ENCODE data around the gene DTNBP1. TPM values are rescaled to one million over a fixed set of nuclear protein-coding genes. Genes with fewer than 3 reads are reported as not detected.

The DTNBP1 gene
- total RNA-seq, 2 experiments from 2014 or later, result 18.4 to 23.4 TPM

DNA sequence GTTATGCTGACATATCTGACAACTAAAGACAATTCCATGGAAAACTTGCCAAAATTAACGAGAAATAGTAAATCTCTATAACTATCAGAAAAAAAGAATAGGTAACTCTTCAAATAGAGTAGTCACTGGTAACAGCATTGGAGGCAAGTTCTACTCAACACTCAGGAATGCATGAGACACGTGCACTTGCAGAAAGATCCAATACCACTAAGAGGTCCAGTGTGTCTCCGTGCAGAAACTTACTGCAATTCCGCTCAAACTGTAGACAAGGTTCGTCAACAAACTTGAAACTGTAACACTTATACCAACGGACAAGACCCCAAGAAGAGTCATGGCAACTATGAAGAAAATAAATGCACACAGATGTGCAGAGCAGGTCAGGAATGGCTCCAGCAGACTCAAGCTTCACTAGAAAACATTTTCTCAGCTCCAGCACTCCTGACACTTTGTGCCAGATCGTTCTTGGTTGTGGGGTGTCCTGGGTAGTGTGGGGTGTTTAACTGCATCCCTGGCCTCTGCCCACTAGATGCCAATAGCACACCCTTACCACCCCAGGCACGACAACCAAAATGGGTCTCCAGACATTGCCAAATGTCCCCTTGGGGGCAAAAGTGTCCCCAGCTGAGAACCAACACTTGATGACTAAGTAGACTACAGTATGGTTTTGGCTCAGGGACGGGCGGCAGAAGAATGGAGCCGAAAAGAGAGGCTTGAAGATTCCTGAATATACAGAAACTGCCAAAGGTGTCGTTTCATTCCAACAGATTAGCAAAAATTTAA, 134.8 kb downstream of the DTNBP1 start:
- H3K36me3 Mint-ChIP-seq (ENCODE audit: low read depth), result peaks cover 63% of the 10 kb centered on the region

DNA sequence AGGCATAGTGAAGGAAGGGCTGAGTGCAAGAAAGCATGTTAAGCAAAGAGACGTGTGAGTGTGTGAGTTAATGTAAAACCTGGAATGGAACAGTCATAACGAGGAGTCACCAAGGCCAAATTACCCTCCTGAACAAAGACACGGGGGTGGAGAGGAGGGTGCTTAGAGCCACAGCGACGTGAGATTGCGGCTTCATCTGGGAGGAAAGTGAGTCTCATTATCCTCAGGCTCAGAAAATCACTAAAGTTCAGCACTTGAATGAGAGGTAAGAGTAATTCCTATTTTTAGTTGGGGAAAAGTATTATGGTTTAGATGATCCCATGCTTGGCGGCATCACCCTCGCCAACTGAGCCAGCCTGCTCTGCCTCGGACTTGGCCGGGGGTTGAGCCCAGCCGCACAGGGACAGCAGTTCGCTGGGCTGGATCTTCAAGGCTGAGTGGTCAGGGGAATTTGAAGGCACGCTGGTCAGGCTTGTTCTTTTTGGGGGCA, 136.6 kb downstream of the DTNBP1 start:
- DNase-seq, result no peak
- Mint-ChIP-seq H3K4me3 (no peak overlapping the region), H3K4me1 (peaks cover 33% of the 10 kb centered on the region), H3K27ac (no peak overlapping the region), H3K9me3 (ENCODE audit: low read depth) (peaks cover 6% of the 10 kb centered on the region), H3K27me3 (no peaks in the 10 kb centered on the region), H3K36me3 (ENCODE audit: low read depth) (peaks cover 68% of the 10 kb centered on the region)
- ChIA-PET POLR2A (no interaction called here), CTCF (interaction anchor here (1.3 kb wide), 1 partner anchor 18 kb away, joined by 3 read pairs; no protein-coding TSS in a partner anchor)
- peak; percentile 23 for ATAC-seq
- intact Hi-C loops (cut with DNase I, micrococcal nuclease), result loop anchor here (5.0 to 10.0 kb wide), 2 partner anchors 96 to 679 kb away; no protein-coding TSS in a partner anchor

More for the DNA sequence above, 134.8 kb downstream of the DTNBP1 start:
- intact Hi-C loops (cut with DNase I, micrococcal nuclease), result loop anchor here (5.0 to 10.0 kb wide), 2 partner anchors 94 to 677 kb away; no protein-coding TSS in a partner anchor
- H3K27me3 Mint-ChIP-seq, result no peaks in the 10 kb centered on the region
- ChIA-PET POLR2A (no interaction called here), CTCF (interaction anchor here (1.3 kb wide), 1 partner anchor 20 kb away, joined by 3 read pairs; no protein-coding TSS in a partner anchor)
- DNase-seq (no peak), ATAC-seq (no peak)
- H3K9me3 Mint-ChIP-seq (ENCODE audit: low read depth), result peaks cover 6% of the 10 kb centered on the region
- no peak overlapping the region for H3K4me3 Mint-ChIP-seq
- H3K27ac Mint-ChIP-seq, result no peak overlapping the region
- H3K4me1 Mint-ChIP-seq, result peaks cover 24% of the 10 kb centered on the region

DNA sequence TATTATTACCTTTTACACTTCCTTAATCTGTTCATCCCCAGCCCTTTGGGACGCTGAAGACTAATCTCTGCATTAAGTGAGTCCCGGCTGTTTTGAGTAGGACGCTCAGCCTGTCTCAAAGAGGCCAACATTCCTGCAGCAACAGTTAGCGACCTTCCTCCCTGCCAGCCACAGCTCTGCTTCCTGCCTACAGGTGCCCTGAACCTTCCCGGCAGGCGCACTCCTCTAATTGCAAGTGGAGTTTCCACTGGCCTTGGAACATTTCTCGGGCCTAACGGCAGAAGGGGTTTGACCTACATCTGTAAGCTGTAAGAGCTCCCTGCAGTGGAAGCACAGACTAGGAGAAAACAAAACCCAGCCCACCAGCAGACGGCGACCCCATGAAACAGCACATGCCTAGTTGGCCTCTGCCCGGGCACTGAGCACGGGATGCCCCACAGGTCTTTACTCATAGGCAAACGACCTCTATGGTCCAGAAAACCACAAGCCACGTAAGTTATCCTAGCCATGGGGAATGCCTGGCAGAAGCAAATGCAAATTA, 137.9 kb downstream of the DTNBP1 start:
- H3K27me3 Mint-ChIP-seq, result no peaks in the 10 kb centered on the region
- intact Hi-C loops (cut with DNase I, micrococcal nuclease), result loop anchor here (5.0 to 10.0 kb wide), 2 partner anchors 97 to 680 kb away; no protein-coding TSS in a partner anchor
- peaks cover 24% of the 10 kb centered on the region for H3K4me1 Mint-ChIP-seq
- DNase-seq (peak; percentile 5), ATAC-seq (no peak)
- H3K4me3 Mint-ChIP-seq, result no peak overlapping the region
- peaks cover 70% of the 10 kb centered on the region for H3K36me3 Mint-ChIP-seq (ENCODE audit: low read depth)
- H3K27ac Mint-ChIP-seq, result no peak overlapping the region
- peaks cover 6% of the 10 kb centered on the region for H3K9me3 Mint-ChIP-seq (ENCODE audit: low read depth)
- ChIA-PET CTCF (no interaction called here), POLR2A (no interaction called here)

DNA sequence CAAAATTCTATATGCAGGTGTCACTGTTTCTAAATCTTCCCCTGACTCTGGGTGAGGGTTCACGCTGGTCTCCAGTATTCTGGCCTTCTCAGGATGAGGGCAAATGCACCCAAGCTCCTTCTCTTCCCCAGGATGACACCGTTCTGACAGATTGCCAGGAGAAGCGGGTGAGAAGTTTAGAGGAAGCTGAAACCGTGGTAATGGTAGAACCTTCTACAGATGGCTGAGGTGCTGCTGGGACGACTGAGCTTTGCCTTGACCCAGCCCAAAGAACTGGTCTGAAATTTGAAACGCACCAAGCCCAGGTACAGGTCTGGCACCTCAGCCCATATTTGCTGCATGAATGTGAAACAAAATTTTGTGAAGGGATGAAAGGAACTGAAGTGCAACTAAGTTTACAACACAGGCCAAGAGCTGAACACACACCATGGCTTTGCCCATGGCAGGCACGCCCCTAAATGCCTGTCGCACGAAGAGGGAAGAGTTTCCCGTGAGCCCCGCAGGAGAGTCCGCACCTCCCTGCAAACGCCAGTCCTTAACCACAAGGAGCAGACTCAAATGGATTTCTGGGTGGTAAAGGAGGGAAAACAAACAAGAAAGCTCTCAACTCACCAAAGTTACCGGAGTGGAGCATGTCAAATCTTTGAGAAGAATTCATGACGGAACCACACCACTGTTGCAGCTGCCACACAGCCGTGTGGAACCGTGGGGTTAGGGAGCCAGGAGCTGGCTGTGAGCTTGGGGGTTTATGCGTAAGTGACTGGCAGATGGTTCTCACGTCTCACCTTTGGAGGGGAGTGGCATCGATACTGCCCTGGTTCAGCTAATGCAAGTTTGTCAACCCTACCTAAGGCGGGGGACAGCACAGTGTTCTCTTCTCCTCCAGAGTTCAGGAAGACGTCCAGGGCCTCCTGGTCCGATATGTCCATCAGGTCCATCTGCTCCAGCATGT, 138.9 kb downstream of the DTNBP1 start:
- intact Hi-C loops (cut with DNase I, micrococcal nuclease), result loop anchor here in 1 of 2 experiments (5.0 to 10.0 kb wide), 2 partner anchors 98 to 681 kb away; no protein-coding TSS in a partner anchor
- ChIA-PET CTCF (interaction anchor here (0.9 kb wide), 1 partner anchor 9 kb away, joined by 3 read pairs; no protein-coding TSS in a partner anchor), POLR2A (no interaction called here)
- Mint-ChIP-seq H3K36me3 (ENCODE audit: low read depth) (peaks cover 70% of the 10 kb centered on the region), H3K27me3 (no peaks in the 10 kb centered on the region), H3K4me1 (peaks cover 24% of the 10 kb centered on the region), H3K27ac (peak overlapping the region; percentile 44), H3K4me3 (no peak overlapping the region), H3K9me3 (ENCODE audit: low read depth) (peaks cover 6% of the 10 kb centered on the region)
- ATAC-seq (peak; percentile 17), DNase-seq (peak; percentile 7)

DNA sequence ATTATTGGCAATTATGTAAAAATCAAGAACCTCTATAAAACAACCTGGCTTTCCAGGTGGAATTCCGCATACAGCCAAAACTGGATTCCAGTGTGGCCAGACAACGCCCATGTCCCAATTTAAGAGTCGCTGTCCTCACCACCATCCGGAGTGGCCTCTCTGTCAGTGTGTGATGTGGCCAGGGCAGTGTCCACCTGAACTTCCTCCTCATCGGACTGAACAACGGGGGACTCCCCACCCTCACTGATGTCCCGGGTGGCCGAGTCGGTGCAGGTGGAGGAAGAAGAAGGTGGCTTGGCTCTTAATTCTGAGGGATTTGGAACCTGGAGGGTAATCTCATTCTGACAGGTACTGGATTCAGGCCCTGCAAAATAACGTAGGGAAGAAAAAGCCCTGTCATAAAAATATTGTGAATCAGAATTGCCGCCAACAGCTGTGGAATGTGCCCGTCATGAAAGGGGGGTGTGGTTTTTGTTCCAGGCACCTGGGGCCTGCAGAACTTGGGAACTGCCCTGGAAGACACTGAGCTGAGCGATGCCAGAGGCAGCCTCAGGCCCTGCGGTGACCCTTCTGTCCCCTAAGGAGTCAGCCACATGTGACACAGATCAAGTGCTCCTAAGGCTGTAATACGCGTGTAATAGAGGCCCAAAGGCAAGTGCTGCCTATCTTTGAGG, 139.8 kb downstream of the DTNBP1 start:
- ATAC-seq (no peak), DNase-seq (peak; percentile 8)
- CTCF ChIA-PET, result interaction anchor here (0.7 to 0.9 kb wide), 3 partner anchors 10 to 102 kb away, joined by 3 to 4 read pairs (median 3); no protein-coding TSS in a partner anchor
- POLR2A ChIA-PET, result no interaction called here
- Mint-ChIP-seq H3K4me1 (peaks cover 24% of the 10 kb centered on the region), H3K4me3 (no peak overlapping the region), H3K27ac (peak overlapping the region; percentile 57), H3K9me3 (ENCODE audit: low read depth) (peaks cover 6% of the 10 kb centered on the region), H3K36me3 (ENCODE audit: low read depth) (peaks cover 77% of the 10 kb centered on the region), H3K27me3 (no peaks in the 10 kb centered on the region)
- intact Hi-C loops (cut with DNase I, micrococcal nuclease), result loop anchor here in 1 of 2 experiments (5.0 to 10.0 kb wide), 2 partner anchors 99 to 682 kb away; no protein-coding TSS in a partner anchor

DNA sequence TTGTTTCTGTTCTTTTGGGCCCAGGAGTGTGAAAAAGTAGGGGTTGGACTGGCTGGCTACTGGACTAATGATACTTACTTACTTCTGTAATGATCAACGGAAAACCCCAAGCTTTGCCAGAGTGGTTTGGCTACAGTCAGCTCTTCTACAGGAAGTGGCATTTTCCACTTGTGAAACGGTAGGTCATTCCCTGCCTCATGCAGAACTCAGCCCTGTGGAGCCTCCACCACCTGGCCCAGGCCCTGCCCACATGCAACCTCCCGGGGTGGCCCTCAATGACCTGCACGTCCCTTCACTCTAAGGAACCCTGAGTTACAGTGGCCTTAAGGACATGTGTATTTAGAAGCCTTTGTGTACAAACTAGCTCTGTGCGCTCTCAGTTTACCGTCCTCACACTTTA, 140.4 kb downstream of the DTNBP1 start:
- ChIA-PET POLR2A (no interaction called here), CTCF (interaction anchor here (0.7 to 0.8 kb wide), 2 partner anchors 88 to 103 kb away, joined by 3 to 4 read pairs; no protein-coding TSS in a partner anchor)
- intact Hi-C loops (cut with DNase I, micrococcal nuclease), result loop anchor here in 1 of 2 experiments (5.0 to 10.0 kb wide), 2 partner anchors 100 to 682 kb away; no protein-coding TSS in a partner anchor
- ATAC-seq (peak; percentile 17), DNase-seq (peak; percentile 16)
- Mint-ChIP-seq H3K36me3 (ENCODE audit: low read depth) (peaks cover 78% of the 10 kb centered on the region), H3K27me3 (no peaks in the 10 kb centered on the region), H3K27ac (peak overlapping the region; percentile 57), H3K4me1 (peaks cover 24% of the 10 kb centered on the region), H3K9me3 (ENCODE audit: low read depth) (peaks cover 3% of the 10 kb centered on the region), H3K4me3 (no peak overlapping the region)

DNA sequence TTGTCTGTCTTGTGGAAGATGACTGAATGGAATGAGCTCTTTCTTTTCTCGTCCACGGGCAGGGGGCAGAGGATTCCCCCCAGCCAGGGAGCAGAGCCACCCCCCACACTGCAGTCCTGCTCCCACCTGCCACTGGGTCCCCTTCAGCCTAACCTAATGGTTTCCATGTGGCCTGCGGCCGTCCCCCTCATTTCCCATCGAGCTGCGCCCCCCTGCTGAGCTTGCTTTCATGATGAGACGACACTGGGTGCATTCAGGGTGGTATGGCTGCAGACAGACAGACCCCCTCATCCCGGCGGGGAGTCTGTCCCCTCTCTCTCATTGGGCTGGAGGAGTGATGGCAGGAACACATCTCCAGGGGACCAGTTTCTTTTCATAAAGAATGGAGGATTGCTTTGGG, 140.8 kb downstream of the DTNBP1 start:
- CTCF ChIA-PET, result no interaction called here
- H3K36me3 Mint-ChIP-seq (ENCODE audit: low read depth), result peaks cover 75% of the 10 kb centered on the region

DNA sequence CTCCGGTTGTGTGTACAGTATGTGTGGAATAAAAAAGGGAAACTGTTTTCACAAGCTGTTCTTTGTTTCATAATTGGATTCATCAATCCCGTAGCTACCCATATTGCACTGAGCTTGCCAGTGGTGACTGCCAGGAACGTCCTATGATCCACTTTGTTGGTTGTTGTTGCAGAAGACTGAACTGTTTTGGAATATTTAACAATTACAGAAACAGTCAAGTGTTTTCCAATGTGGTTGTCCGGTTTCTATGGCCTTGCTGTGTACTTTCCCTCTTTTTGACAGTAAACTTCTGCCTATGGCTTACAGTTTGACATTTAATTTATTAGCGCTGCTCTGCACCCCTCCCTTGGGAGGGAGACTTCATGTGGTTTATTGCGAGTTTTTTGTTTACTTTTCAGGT, 141.2 kb downstream of the DTNBP1 start:
- CTCF ChIA-PET, result no interaction called here
- POLR2A ChIA-PET, result interaction anchor here (0.6 kb wide), 1 partner anchor 290 kb away, joined by 3 read pairs; no protein-coding TSS in a partner anchor
- peaks cover 76% of the 10 kb centered on the region for H3K36me3 Mint-ChIP-seq (ENCODE audit: low read depth)
- peak overlapping the region; percentile 10 for H3K27ac Mint-ChIP-seq
- intact Hi-C loops (cut with DNase I, micrococcal nuclease), result loop anchor here in 1 of 2 experiments (5.0 to 10.0 kb wide), 2 partner anchors 101 to 683 kb away; no protein-coding TSS in a partner anchor
- H3K27me3 Mint-ChIP-seq, result no peaks in the 10 kb centered on the region
- ATAC-seq, result no peak
- no peak for DNase-seq
- H3K9me3 Mint-ChIP-seq (ENCODE audit: low read depth), result peaks cover 3% of the 10 kb centered on the region
- no peak overlapping the region for H3K4me3 Mint-ChIP-seq
- H3K4me1 Mint-ChIP-seq, result peaks cover 21% of the 10 kb centered on the region

More for the DNA sequence above, 140.8 kb downstream of the DTNBP1 start:
- Mint-ChIP-seq H3K27ac (peak overlapping the region; percentile 57), H3K4me3 (no peak overlapping the region), H3K4me1 (peaks cover 24% of the 10 kb centered on the region), H3K9me3 (ENCODE audit: low read depth) (peaks cover 3% of the 10 kb centered on the region), H3K27me3 (no peaks in the 10 kb centered on the region)
- intact Hi-C loops (cut with DNase I, micrococcal nuclease), result loop anchor here in 1 of 2 experiments (5.0 to 10.0 kb wide), 2 partner anchors 100 to 683 kb away; no protein-coding TSS in a partner anchor
- ATAC-seq (no peak), DNase-seq (peak; percentile 4)
- POLR2A ChIA-PET, result interaction anchor here (0.6 kb wide), 1 partner anchor 291 kb away, joined by 3 read pairs; no protein-coding TSS in a partner anchor

DNA sequence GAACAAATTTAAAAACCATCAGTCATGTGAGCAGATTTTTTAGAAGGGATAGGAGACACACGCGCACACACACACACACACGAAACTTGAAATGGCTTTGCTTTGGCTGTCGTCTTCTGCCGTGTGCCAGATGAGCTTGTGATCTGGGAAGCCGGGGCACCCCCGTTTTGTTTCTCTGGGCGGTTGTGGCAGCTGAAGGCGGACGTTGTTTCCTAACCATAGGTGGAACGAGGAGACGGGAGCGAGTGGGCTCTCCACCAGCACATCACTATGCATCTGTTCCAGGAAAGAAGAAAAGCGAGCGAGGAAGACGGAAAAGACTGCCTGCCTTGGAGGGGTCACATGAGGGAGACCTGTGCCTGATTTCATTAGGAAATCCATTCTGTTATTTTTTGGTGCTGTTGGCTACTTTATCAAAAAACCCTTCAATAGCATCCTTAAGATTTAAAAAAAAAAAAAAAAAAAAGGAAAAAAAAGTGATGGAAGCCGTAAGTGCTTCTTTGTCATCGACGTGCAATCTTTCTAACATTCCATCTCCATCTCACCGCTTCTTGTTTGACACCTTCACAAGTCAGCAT, 142.1 kb downstream of the DTNBP1 start:
- ChIA-PET POLR2A (no interaction called here), CTCF (interaction anchor here (0.9 to 1.4 kb wide), 2 partner anchors 14 to 82 kb away, joined by 3 read pairs; no protein-coding TSS in a partner anchor)
- Mint-ChIP-seq H3K27ac (peak overlapping the region; percentile 24), H3K4me3 (no peak overlapping the region), H3K27me3 (no peaks in the 10 kb centered on the region), H3K4me1 (peaks cover 15% of the 10 kb centered on the region), H3K36me3 (ENCODE audit: low read depth) (peaks cover 75% of the 10 kb centered on the region), H3K9me3 (ENCODE audit: low read depth) (no peaks in the 10 kb centered on the region)
- intact Hi-C loops (cut with DNase I, micrococcal nuclease), result loop anchor here in 1 of 2 experiments (5.0 to 10.0 kb wide), 2 partner anchors 102 to 684 kb away; no protein-coding TSS in a partner anchor
- no peak for ATAC-seq
- peak; percentile 1 for DNase-seq
